GM11168 (cell line): ENCODE results near the gene C17orf58.
"Not testable (repeated sequence)": the region's sequence is repeated elsewhere in the genome, so short reads cannot be mapped to it uniquely, and the experiment has no call there.

Experiments
- in situ Hi-C: fragments of 300-500 bp; cut with MboI; formaldehyde crosslinking; loops from one replicate; pipeline ENCODE4 v1.12.0; 2022; ENCODE audit warnings: low sequenced_read_pairs; ENCODE audit not compliant: unreplicated experiment

Gene C17orf58

GRCh38 chr17:68006797-68007196 is 10.5 kb upstream of the C17orf58 start:
- in situ Hi-C loops, result no loop called here

GRCh38 chr17:68004201-68004600 is 7.9 kb upstream of the C17orf58 start:
- in situ Hi-C loops, result no loop called here

GRCh38 chr17:67999291-67999911 is 3.1 kb upstream of the C17orf58 start:
- in situ Hi-C loops, result no loop called here

GRCh38 chr17:67998466-67998865 is 2.2 kb upstream of the C17orf58 start:
- in situ Hi-C loops, result no loop called here

- in situ Hi-C loops, result no loop called here
Measured at GRCh38 chr17:67995570-67996263, 552 bp downstream of the C17orf58 start.

GRCh38 chr17:67994817-67995569 is 1.3 kb downstream of the C17orf58 start:
- in situ Hi-C loops, result no loop called here

- in situ Hi-C loops, result no loop called here
Measured at GRCh38 chr17:67993998-67994361, 2.3 kb downstream of the C17orf58 start.

- in situ Hi-C loops, result no loop called here
Measured at GRCh38 chr17:67993153-67993997, 2.9 kb downstream of the C17orf58 start.

GRCh38 chr17:67992548-67993152 is 3.6 kb downstream of the C17orf58 start:
- in situ Hi-C loops, result no loop called here

- in situ Hi-C loops, result no loop called here
Measured at GRCh38 chr17:67990909-67991308, 5.4 kb downstream of the C17orf58 start.

GRCh38 chr17:67983383-67983688 is 12.9 kb downstream of the C17orf58 start:
- in situ Hi-C loops, result no loop called here

- in situ Hi-C loops, result no loop called here
Measured at GRCh38 chr17:67982686-67983382, 13.4 kb downstream of the C17orf58 start.

GRCh38 chr17:67982034-67982640 is 14.1 kb downstream of the C17orf58 start:
- in situ Hi-C loops, result no loop called here

- in situ Hi-C loops, result not testable (repeated sequence)
Measured at GRCh38 chr17:67980883-67981282, 15.4 kb downstream of the C17orf58 start.

- in situ Hi-C loops, result no loop called here
Measured at GRCh38 chr17:67980456-67980855, 15.8 kb downstream of the C17orf58 start.

- in situ Hi-C loops, result not testable (repeated sequence)
Measured at GRCh38 chr17:67976306-67976705, 20.0 kb downstream of the C17orf58 start.

GRCh38 chr17:67974598-67975066 is 21.6 kb downstream of the C17orf58 start:
- in situ Hi-C loops, result no loop called here

GRCh38 chr17:67974185-67974584 is 22.1 kb downstream of the C17orf58 start:
- in situ Hi-C loops, result no loop called here

GRCh38 chr17:67970783-67971182 is 25.5 kb downstream of the C17orf58 start:
- in situ Hi-C loops, result no loop called here
